Stomach (tissue), 9 donors: Measurements from ENCODE around the gene FOXD2. TPM values are rescaled to one million over a fixed set of nuclear protein-coding genes. Genes with fewer than 3 reads are reported as not detected.

Source experiments
- DNase-seq, 2 donors: peaks; one replicate each; pipeline versions ENCODE4 v3.0.0 to v3.0.0-alpha.2; 2013 to 2019
- H3K27ac ChIP-seq, 5 donors: fragments of 200-600 bp in 4 of 5; sonication (generic) in 4 of 5; one replicate each; pipeline ENCODE4 v1.5.1; 2013 to 2019; ENCODE audit warnings: mild to moderate bottlenecking in 1 of 5, moderate library complexity in 1 of 5
- H3K27me3 ChIP-seq, 3 donors: fragments of 200-600 bp; sonication (generic); one replicate each; pipeline ENCODE4 v1.5.1; 2017 to 2019; ENCODE audit warnings: mixed run types in 1 of 3
- H3K36me3 ChIP-seq, 4 donors: fragments of 200-600 bp; sonication (generic); 1 replicate in 3 of 4; 2 replicates in 1 of 4; pipeline ENCODE4 v1.5.1; 2016 to 2019
- H3K4me1 ChIP-seq, 4 donors: fragments of 200-600 bp; sonication (generic); one replicate each; pipeline ENCODE4 v1.5.1; 2016 to 2019
- H3K4me3 ChIP-seq, 4 donors: fragments of 200-600 bp; sonication (generic) in 3 of 4; one replicate each; pipeline ENCODE4 v1.5.1; 2016 to 2019; ENCODE audit warnings: mild to moderate bottlenecking in 1 of 4
- H3K9me3 ChIP-seq, 4 donors: fragments of 200-600 bp; sonication (generic); one replicate each; pipeline ENCODE4 v1.5.1; 2016 to 2019
- CTCF ChIP-seq, 7 experiments: fragments of 450-650 bp in 4 of 7; fragments of 200-600 bp in 3 of 7; sonication (generic) in 3 of 7; IDR thresholded peaks; one replicate each; pipeline ENCODE4 v1.5.1; 2016 to 2019; ENCODE audit warnings: antibody characterized with exemption in 7 of 7, control low read depth in 2 of 7, mild to moderate bottlenecking in 1 of 7
- EP300 ChIP-seq: sonication (generic); formaldehyde crosslinking; IDR thresholded peaks from one replicate; pipeline ENCODE4 v1.6.1; 2017; ENCODE audit warnings: antibody characterized with exemption
- POLR2A ChIP-seq, 4 donors: fragments of 450-650 bp; IDR thresholded peaks; one replicate each; pipeline ENCODE4 v1.6.1; 2016; ENCODE audit warnings: antibody characterized with exemption in 4 of 4, control low read depth in 2 of 4, mild to moderate bottlenecking in 1 of 4, moderate library complexity in 1 of 4
- POLR2AphosphoS5 ChIP-seq, 3 donors: sonication (generic); formaldehyde crosslinking; IDR thresholded peaks; one replicate each; pipeline ENCODE4 v1.6.1; 2016; ENCODE audit warnings: antibody characterized with exemption in 3 of 3
- WGBS, 5 donors: extraction: QIAGEN DNeasy Blood & Tissue Kit in 3 of 5; methylation state at CpG; one replicate each; pipeline versions ENCODE4 v1.1.5 to v1.1.7; 2013 to 2018; 5-methylcytosine and 5-hydroxymethylcytosine counted together
- intact Hi-C: fragments of 100-400 bp; cut with DNase I; formaldehyde crosslinking; loops from one replicate; pipeline ENCODE4 v1.15.1; 2023; ENCODE audit warnings: low total_unique reads
- polyA plus RNA-seq, 3 donors: library from polyadenylated mRNA; stranded (reverse); fragments of 200-250 nt; gene quantifications; one replicate each; pipeline ENCODE4 v1.2.3, GENCODE V29; 2013
- total RNA-seq, 5 donors: library from RNA; depleted of rRNA; stranded (reverse); fragments of >200 nt; gene quantifications; one replicate each; pipeline versions ENCODE4 v1.1.0 to v1.2.3, GENCODE V29; 2014 to 2016
- donor health status: healthy with polysubstance abuse.
- donor health status: Bipolar disorder and iron deficiency.
- donor health status: healthy.

The FOXD2 gene
- total and polyA plus RNA-seq, 8 donors = under 0.01 to 47.5 (median 0.12) TPM; not detected in 4

- intact Hi-C loops = no loop called here
- H3K4me1 ChIP-seq = no peaks in the 10 kb centered on the region
- H3K27ac ChIP-seq = no peak overlapping the region
- no peak overlapping the region for H3K4me3 ChIP-seq
- H3K36me3 ChIP-seq = no peaks in the 10 kb centered on the region
- 25 to 44% (median 37%) methylated on average over 11 of the region's 11 CpGs for whole genome bisulfite sequencing, 5 donors
- H3K27me3 ChIP-seq = peaks cover 6 to 93% (median 27%) of the 10 kb centered on the region in 3 donors
- no peak for DNase-seq
- no peak for TF ChIP-seq POLR2A (IDR thresholded peaks at IDR 0.05)
- TF ChIP-seq POLR2AphosphoS5 (IDR thresholded peaks at IDR 0.05) = no peak
- no peak for TF ChIP-seq EP300
- no peak for TF ChIP-seq CTCF (IDR thresholded peaks at IDR 0.05)
- no peaks in the 10 kb centered on the region for H3K9me3 ChIP-seq
Measured at GRCh38 chr1:47459253-47459788, 21.5 kb downstream of the FOXD2 start.

- 16 to 20% (median 18%) methylated on average over 5 of the region's 5 CpGs for WGBS, 5 donors
Measured at GRCh38 chr1:47460040-47460439, 22.2 kb downstream of the FOXD2 start.

DNA sequence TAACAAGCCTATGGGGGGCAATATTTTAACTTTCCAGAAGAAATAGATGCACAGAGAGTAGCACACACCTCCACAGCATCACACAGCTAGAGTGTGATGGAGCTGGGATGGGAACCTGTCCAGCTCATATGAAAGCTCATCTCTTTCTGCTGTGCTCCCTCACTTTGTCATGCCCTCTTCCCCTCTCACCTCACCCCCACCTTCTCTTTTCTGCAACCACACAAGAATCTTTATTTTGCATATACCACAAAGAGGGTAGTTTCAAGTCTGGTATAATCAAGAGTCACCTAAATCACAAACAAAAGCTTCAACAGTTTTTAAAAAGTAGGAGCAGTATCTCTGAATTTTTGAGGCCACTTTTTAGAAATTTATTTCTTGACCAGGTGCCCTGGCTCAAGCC is 22.6 kb downstream of the FOXD2 start:
- Histone ChIP-seq H3K36me3 (no peaks in the 10 kb centered on the region), H3K4me3 (no peak overlapping the region), H3K27ac (no peak overlapping the region), H3K27me3 (peaks cover 6 to 85% (median 27%) of the 10 kb centered on the region in 3 donors), H3K4me1 (no peaks in the 10 kb centered on the region), H3K9me3 (no peaks in the 10 kb centered on the region)
- no peak for DNase-seq
- intact Hi-C loops = no loop called here
- no peak for TF ChIP-seq POLR2A (IDR thresholded peaks at IDR 0.05)
- no peak for TF ChIP-seq EP300
- TF ChIP-seq POLR2AphosphoS5 (IDR thresholded peaks at IDR 0.05) = no peak
- TF ChIP-seq CTCF (IDR thresholded peaks at IDR 0.05) = no peak

More at GRCh38 chr1:47460040-47460439, 22.2 kb downstream of the FOXD2 start:
- Histone ChIP-seq H3K9me3 (no peaks in the 10 kb centered on the region), H3K4me3 (no peak overlapping the region), H3K27me3 (peaks cover 6 to 87% (median 27%) of the 10 kb centered on the region in 3 donors), H3K27ac (no peak overlapping the region), H3K36me3 (no peaks in the 10 kb centered on the region), H3K4me1 (no peaks in the 10 kb centered on the region)
- DNase-seq = no peak
- TF ChIP-seq EP300 (no peak), POLR2AphosphoS5 (IDR thresholded peaks at IDR 0.05) (no peak), POLR2A (IDR thresholded peaks at IDR 0.05) (no peak)
- intact Hi-C loops = no loop called here

DNA sequence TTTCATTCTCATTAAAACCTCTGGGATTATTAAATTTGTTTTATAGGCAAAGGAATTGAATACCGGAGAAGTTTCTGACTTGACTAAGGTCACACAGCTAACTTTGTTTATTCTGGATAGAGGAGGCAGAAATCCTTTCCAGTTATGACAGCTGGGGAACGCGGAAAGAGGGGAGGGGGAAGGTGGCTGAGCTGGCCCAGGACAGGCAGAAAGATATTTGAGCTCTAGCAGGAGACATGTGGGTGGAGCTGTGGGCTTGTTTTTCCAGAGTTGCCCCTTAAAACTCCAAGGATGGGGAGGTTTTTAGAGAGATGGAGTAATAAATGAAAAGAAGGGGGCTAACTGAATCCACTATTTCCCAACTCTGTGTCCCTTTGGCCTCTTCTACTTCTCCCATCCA is 27.8 kb downstream of the FOXD2 start:
- H3K4me3 ChIP-seq = no peak overlapping the region
- H3K27ac ChIP-seq = no peak overlapping the region
- intact Hi-C loops = no loop called here
- H3K4me1 ChIP-seq = no peaks in the 10 kb centered on the region
- WGBS, 5 donors = 31 to 54% (median 42%) methylated on average over 3 of the region's 3 CpGs
- no peaks in the 10 kb centered on the region for H3K36me3 ChIP-seq
- no peaks in the 10 kb centered on the region for H3K9me3 ChIP-seq
- TF ChIP-seq EP300 = no peak
- no peak for TF ChIP-seq POLR2AphosphoS5 (IDR thresholded peaks at IDR 0.05)
- TF ChIP-seq CTCF (IDR thresholded peaks at IDR 0.05) = no peak
- TF ChIP-seq POLR2A (IDR thresholded peaks at IDR 0.05) = no peak
- no peak for DNase-seq
- peaks cover 0 to 65% (median 10%) of the 10 kb centered on the region in 3 donors for H3K27me3 ChIP-seq

DNA sequence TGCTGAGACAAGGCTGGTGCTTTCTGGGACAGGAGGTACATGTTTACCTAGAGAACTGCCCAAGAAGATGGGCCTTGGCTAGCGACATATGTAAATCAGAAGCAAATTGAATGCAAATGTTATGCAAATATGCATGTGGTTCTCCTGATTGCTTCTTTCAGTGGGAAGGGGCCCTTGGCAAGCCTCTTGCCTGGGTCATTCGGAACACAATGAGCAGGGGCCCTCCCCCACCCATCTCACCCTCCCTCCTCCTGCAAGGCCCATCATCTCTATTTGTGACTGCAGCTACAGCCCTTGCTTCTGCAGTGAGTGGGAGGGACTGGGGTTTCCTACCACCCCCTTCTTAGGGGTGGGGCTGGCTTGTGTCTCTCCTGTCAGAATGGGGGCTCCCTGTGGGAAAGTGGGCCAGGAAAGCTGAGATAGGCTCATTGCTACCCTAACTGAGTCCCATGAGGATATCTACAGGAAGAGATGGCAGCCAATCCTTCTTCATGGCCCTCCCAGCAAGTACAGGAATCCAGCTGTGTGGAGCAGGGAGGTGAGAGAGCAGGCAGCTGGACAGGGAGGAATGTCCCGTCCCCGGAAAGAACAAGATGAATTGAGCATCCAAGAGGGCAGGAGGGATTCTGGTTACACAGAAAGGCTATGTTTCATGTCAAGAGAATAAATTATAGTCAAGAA is 31.0 kb downstream of the FOXD2 start:
- Histone ChIP-seq H3K4me1 (no peaks in the 10 kb centered on the region), H3K27ac (no peak overlapping the region), H3K9me3 (no peaks in the 10 kb centered on the region), H3K36me3 (no peaks in the 10 kb centered on the region), H3K4me3 (no peak overlapping the region), H3K27me3 (peaks cover 0 to 34% (median 0%) of the 10 kb centered on the region in 3 donors)
- intact Hi-C loops = no loop called here
- TF ChIP-seq CTCF (IDR thresholded peaks at IDR 0.05) = no peak
- TF ChIP-seq POLR2A (IDR thresholded peaks at IDR 0.05) = no peak
- TF ChIP-seq POLR2AphosphoS5 (IDR thresholded peaks at IDR 0.05) = no peak
- no peak for TF ChIP-seq EP300
- DNase-seq = no peak
- WGBS, 5 donors = 61 to 74% (median 71%) methylated on average over 4 of the region's 4 CpGs
